GM04503 (cell line): Measurements from ENCODE around the gene MAP3K21.
A peak's percentile ranks its signal among the peaks of the same experiment; 100 is the strongest.

Experiments
- DNase-seq: peaks from one replicate; pipeline ENCODE4 v3.0.0-alpha.2; 2012; ENCODE audit warnings: low read depth

Gene MAP3K21

GRCh38 chr1:233390842-233391737 is 63.6 kb downstream of the MAP3K21 start:
- no peak for DNase-seq

- no peak for DNase-seq
Observed at GRCh38 chr1:233393084-233393840, 65.7 kb downstream of the MAP3K21 start.

GRCh38 chr1:233393926-233394680 is 66.6 kb downstream of the MAP3K21 start:
- DNase-seq, result no peak

GRCh38 chr1:233394860-233395717 is 67.6 kb downstream of the MAP3K21 start:
- peak; percentile 17 for DNase-seq

- no peak for DNase-seq
Observed at GRCh38 chr1:233395863-233396646, 68.5 kb downstream of the MAP3K21 start.

- DNase-seq, result no peak
Observed at GRCh38 chr1:233406339-233406960, 78.9 kb downstream of the MAP3K21 start.

GRCh38 chr1:233406994-233407631 is 79.6 kb downstream of the MAP3K21 start:
- no peak for DNase-seq

- no peak for DNase-seq
Observed at GRCh38 chr1:233409540-233409939, 82.0 kb downstream of the MAP3K21 start.

- no peak for DNase-seq
Observed at GRCh38 chr1:233410906-233411305, 83.4 kb downstream of the MAP3K21 start.

GRCh38 chr1:233412812-233413211 is 85.3 kb downstream of the MAP3K21 start:
- DNase-seq, result no peak

GRCh38 chr1:233421293-233421692 is 93.8 kb downstream of the MAP3K21 start:
- DNase-seq, result no peak

GRCh38 chr1:233424779-233425178 is 97.3 kb downstream of the MAP3K21 start:
- DNase-seq, result no peak

GRCh38 chr1:233427907-233428306 is 100.4 kb downstream of the MAP3K21 start:
- DNase-seq, result no peak

GRCh38 chr1:233431753-233432403 is 104.4 kb downstream of the MAP3K21 start:
- DNase-seq, result no peak

GRCh38 chr1:233432916-233433315 is 105.4 kb downstream of the MAP3K21 start:
- no peak for DNase-seq

GRCh38 chr1:233433436-233434210 is 106.1 kb downstream of the MAP3K21 start:
- DNase-seq, result no peak
